AG10803 (cell line): ENCODE measurements around the gene NSUN5.
"Not testable (repeated sequence)": the region's sequence is repeated elsewhere in the genome, so short reads cannot be mapped to it uniquely, and the experiment has no call there.

Experiments used
- DNase-seq: peaks from one replicate; pipeline ENCODE4 v3.0.0; 2010; ENCODE audit warnings: low read depth
- H3K4me3 ChIP-seq: 2 replicates; pipeline ENCODE4 v1.5.1; 2011; ENCODE audit warnings: mild to moderate bottlenecking, low read length, control low read depth
- TF ChIP-seq, protein P1 (sequence below): conservative IDR thresholded peaks from 2 replicates; pipeline ENCODE4 v1.5.1; 2011; ENCODE audit warnings: mild to moderate bottlenecking, low read length, control low read depth, inconsistent platforms

Gene NSUN5

GRCh38 chr7:73308074-73308664 lies 457 bp downstream of the NSUN5 start:
- TF ChIP-seq, protein P1, sequence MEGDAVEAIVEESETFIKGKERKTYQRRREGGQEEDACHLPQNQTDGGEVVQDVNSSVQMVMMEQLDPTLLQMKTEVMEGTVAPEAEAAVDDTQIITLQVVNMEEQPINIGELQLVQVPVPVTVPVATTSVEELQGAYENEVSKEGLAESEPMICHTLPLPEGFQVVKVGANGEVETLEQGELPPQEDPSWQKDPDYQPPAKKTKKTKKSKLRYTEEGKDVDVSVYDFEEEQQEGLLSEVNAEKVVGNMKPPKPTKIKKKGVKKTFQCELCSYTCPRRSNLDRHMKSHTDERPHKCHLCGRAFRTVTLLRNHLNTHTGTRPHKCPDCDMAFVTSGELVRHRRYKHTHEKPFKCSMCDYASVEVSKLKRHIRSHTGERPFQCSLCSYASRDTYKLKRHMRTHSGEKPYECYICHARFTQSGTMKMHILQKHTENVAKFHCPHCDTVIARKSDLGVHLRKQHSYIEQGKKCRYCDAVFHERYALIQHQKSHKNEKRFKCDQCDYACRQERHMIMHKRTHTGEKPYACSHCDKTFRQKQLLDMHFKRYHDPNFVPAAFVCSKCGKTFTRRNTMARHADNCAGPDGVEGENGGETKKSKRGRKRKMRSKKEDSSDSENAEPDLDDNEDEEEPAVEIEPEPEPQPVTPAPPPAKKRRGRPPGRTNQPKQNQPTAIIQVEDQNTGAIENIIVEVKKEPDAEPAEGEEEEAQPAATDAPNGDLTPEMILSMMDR: no peak
- no peak for DNase-seq
- peak overlapping the region; percentile 76 for H3K4me3 ChIP-seq

DNA sequence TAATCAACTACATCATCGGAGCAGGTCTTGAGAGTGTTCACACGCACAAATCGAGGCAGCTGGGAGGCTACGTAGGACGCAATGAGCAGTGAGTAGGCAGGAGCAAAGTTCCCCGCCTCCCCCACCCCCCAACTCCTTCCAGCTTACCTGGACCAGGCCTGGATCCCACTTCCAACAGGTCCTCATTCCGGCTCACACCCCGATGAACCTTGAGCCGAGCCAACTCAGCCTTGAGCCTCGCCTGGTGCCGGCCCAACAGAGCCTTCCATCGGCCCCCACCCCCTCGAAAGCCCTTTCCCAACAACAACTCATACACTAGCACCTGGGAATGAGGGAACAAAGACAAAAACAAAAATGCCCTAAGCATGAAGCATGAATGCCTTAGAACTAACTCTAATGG lies 1.2 kb downstream of the NSUN5 start:
- H3K4me3 ChIP-seq: peak overlapping the region; percentile 76; the same call in 1 of the 2 replicates
- TF ChIP-seq, protein P1: no peak
- no peak for DNase-seq

- not testable (repeated sequence) for H3K4me3 ChIP-seq, DNase-seq
Measured at GRCh38 chr7:73304612-73305387, 3.8 kb downstream of the NSUN5 start.

DNA sequence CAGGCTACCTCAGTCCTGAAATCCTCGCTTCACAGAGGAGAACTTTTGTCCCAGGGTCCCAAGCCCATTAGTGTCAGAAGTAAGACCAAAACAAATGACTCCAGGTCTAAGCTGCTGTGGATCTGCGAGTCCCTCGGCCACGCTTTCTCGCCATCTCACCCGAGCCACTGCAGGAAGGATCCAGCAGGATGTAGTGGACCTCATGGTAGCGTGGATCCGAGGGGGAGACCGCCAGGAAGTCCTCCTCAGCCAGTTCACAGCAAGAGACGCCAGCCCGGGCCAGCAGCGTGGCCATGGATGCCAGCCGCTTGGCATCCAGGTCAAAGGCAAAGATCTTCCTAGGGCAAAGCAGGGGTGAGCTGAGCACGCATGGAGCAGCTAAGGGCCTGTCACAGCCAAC lies 4.6 kb downstream of the NSUN5 start:
- no peak overlapping the region for H3K4me3 ChIP-seq
- TF ChIP-seq, protein P1: no peak
- no peak for DNase-seq

DNA sequence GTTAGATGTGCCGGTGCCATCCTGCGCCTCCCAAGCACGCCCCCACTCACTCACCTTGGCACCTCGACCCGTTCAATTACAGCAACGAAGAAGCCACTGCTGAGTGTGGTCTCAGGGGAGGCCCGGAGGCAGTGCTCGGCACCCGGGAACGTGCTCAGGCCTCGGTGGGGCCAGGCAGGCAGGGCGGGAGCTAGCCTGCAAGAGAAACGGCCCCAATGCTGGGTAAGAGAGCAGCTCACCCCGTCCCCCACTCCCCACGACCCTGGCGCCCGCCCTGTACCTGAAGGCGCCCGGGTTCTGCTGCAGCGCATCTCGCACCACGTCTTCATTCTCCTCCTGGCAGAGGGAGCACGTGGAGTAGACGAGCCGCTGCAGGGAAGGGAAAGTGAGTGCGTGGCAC lies 5.1 kb downstream of the NSUN5 start:
- TF ChIP-seq, protein P1: no peak
- H3K4me3 ChIP-seq: no peak overlapping the region
- no peak for DNase-seq

DNA sequence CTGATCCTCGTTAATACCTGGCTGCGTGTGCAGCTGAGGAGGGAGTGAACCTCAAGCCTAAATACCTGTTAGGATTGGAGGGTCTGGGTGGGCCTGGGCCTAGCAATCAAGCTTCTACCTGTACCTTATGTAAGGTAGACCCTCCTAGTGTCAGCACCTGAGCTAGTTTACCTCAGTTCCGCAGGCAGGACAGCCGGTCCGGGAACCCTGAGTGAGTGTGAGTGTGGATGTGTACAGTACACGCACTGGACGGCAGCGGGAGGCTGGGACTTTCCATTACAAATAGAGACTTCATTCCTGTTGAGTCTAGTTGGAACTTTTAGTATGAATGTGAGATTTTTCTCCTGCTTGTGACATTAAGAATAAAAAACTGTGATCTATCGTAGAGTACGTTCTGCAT lies 5.8 kb downstream of the NSUN5 start:
- H3K4me3 ChIP-seq, DNase-seq: not testable (repeated sequence)

DNA sequence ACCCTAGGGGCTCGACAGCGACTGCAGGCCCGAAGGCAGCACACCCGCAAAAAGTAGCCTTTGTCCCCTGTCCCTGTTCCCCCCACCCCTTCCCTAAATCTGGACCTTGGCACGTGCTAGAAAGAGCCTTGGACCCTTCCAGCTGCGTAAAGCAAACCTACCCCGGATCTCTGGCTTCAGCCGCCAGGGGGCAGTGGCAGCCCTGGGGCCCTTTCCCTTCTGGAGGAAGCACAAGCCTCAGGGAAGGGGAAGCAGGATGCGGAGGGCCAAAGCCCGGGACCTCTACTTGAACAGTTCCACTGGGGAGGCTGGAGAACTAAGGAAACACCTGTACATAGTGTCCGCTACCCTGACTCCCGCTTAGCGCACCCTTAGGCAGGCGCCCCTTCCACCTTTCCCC lies 7.5 kb downstream of the NSUN5 start:
- H3K4me3 ChIP-seq, DNase-seq: not testable (repeated sequence)

- H3K4me3 ChIP-seq, DNase-seq: not testable (repeated sequence)
Measured at GRCh38 chr7:73299812-73300211, 8.8 kb downstream of the NSUN5 start.

DNA sequence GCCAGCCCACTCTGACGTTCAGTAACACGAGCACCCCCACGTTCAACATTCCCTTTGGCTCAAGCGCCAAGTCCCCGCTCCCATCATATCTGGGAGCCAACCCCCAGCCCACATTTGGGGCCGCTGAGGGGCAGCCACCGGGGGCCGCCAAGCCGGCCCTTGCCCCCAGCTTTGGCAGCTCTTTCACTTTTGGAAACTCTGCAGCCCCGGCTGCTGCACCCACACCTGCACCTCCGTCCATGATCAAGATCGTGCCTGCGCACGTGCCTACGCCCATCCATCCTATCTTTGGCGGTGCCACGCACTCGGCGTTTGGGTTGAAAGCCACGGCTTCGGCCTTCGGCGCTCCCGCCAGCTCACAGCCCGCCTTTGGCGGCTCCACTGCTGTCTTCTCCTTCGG lies 10.9 kb downstream of the NSUN5 start:
- not testable (repeated sequence) for H3K4me3 ChIP-seq, DNase-seq

DNA sequence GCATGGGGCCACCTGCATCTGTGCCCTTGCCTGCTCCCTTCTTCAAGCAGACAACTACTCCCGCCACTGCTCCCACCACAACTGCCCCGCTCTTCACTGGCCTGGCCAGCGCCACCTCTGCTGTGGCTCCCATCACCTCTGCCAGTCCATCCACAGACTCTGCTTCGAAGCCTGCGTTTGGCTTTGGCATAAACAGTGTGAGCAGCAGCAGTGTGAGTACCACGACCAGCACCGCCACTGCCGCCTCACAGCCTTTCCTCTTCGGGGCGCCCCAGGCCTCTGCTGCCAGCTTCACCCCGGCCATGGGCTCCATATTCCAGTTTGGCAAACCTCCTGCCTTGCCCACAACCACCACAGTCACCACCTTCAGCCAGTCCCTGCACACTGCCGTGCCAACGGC lies 11.4 kb downstream of the NSUN5 start:
- not testable (repeated sequence) for DNase-seq, H3K4me3 ChIP-seq

DNA sequence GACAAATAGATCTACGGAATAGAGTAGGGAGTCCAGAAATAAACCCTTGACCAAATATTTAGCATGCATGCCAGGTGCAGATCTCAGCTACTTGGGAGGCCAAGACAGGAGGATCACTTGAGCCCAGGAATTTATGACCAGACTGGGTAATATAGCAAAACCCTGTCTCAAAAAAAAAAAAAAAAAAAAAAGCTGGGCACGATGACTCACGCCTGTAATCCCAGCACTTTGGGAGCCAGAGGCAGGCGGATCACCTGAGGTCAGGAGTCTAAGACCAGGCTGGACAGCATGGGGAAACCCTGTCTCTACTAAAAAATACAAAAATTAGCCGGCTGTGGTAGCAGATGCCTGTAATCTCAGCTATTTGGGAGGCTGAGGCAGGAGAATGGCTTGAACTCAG lies 31.4 kb downstream of the NSUN5 start:
- not testable (repeated sequence) for H3K4me3 ChIP-seq, DNase-seq

DNA sequence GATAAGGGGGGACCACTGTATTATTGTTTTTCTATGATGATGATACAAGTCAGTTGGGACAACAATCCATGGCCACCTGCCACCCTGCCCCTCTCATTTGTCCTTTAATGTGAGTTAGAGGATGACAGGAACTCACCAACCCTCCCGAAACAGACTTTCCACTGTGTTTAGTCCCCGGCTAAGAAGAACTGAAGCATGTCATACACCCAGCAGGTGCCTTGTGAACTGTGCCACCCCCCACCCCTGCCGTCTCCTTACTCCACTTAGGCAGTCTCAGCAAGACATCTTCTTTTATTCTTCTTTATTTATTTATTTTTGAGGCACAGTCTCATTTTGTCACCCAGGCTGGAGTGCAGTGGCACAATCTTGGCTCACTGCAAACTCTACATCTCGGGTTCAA lies 40.8 kb downstream of the NSUN5 start:
- not testable (repeated sequence) for H3K4me3 ChIP-seq, DNase-seq

GRCh38 chr7:73266719-73267368 lies 41.8 kb downstream of the NSUN5 start:
- not testable (repeated sequence) for H3K4me3 ChIP-seq, DNase-seq

- not testable (repeated sequence) for DNase-seq
Measured at GRCh38 chr7:73262416-73262815, 46.2 kb downstream of the NSUN5 start.

More at GRCh38 chr7:73262416-73262815, 46.2 kb downstream of the NSUN5 start:
- not testable (repeated sequence) for H3K4me3 ChIP-seq
